ENCODE data around the gene SLC35E3. TPM values are rescaled to one million over a fixed set of nuclear protein-coding genes. Genes with fewer than 3 reads are reported as not detected.

The SLC35E3 gene
- total RNA-seq, 1 donor = 5.8 TPM

GRCh38 chr12:68785823-68786222 is 39.8 kb downstream of the SLC35E3 start:
- Histone ChIP-seq H3K4me1 (ENCODE audit: insufficient read depth, low read length) (peaks cover 23% of the 10 kb centered on the region), H2AFZ (ENCODE audit: low read length) (no peak overlapping the region), H4K20me1 (ENCODE audit: insufficient read depth, low read length) (no peaks in the 10 kb centered on the region), H3K9me3 (ENCODE audit: low read depth, low read length) (no peaks in the 10 kb centered on the region), H3K79me2 (ENCODE audit: insufficient read depth, low read length) (no peaks in the 10 kb centered on the region), H3K4me3 (ENCODE audit: insufficient read depth, low read length) (no peak overlapping the region), H3K27ac (ENCODE audit: low read depth, low read length) (no peak overlapping the region), H3K36me3 (ENCODE audit: insufficient read depth, low read length) (no peaks in the 10 kb centered on the region), H3K4me2 (ENCODE audit: insufficient read depth, low read length) (no peak overlapping the region), H3K27me3 (ENCODE audit: insufficient read depth, low read length) (no peaks in the 10 kb centered on the region)
- DNase-seq (ENCODE audit: insufficient read length, low spot score, missing footprints) = no peak
- no peak for TF ChIP-seq CTCF (IDR thresholded peaks at IDR 0.05; ENCODE audit: extremely low read depth, low read depth, low read length)

GRCh38 chr12:68786929-68787328 is 41.0 kb downstream of the SLC35E3 start:
- H3K36me3 ChIP-seq (ENCODE audit: insufficient read depth, low read length) = no peaks in the 10 kb centered on the region
- peaks cover 23% of the 10 kb centered on the region for H3K4me1 ChIP-seq (ENCODE audit: insufficient read depth, low read length)
- H2AFZ ChIP-seq (ENCODE audit: low read length) = no peak overlapping the region
- H4K20me1 ChIP-seq (ENCODE audit: insufficient read depth, low read length) = no peaks in the 10 kb centered on the region
- no peak overlapping the region for H3K4me2 ChIP-seq (ENCODE audit: insufficient read depth, low read length)
- no peak overlapping the region for H3K4me3 ChIP-seq (ENCODE audit: insufficient read depth, low read length)
- TF ChIP-seq CTCF (IDR thresholded peaks at IDR 0.05; ENCODE audit: extremely low read depth, low read depth, low read length) = no peak
- no peaks in the 10 kb centered on the region for H3K79me2 ChIP-seq (ENCODE audit: insufficient read depth, low read length)
- DNase-seq (ENCODE audit: insufficient read length, low spot score, missing footprints) = no peak
- H3K9me3 ChIP-seq (ENCODE audit: low read depth, low read length) = no peaks in the 10 kb centered on the region
- peak overlapping the region; percentile 86 for H3K27ac ChIP-seq (ENCODE audit: low read depth, low read length)
- no peaks in the 10 kb centered on the region for H3K27me3 ChIP-seq (ENCODE audit: insufficient read depth, low read length)

- Histone ChIP-seq H3K4me1 (ENCODE audit: insufficient read depth, low read length) (peaks cover 23% of the 10 kb centered on the region), H3K9me3 (ENCODE audit: low read depth, low read length) (no peaks in the 10 kb centered on the region), H3K79me2 (ENCODE audit: insufficient read depth, low read length) (no peaks in the 10 kb centered on the region), H3K4me2 (ENCODE audit: insufficient read depth, low read length) (no peak overlapping the region), H3K27ac (ENCODE audit: low read depth, low read length) (no peak overlapping the region), H3K4me3 (ENCODE audit: insufficient read depth, low read length) (no peak overlapping the region), H3K36me3 (ENCODE audit: insufficient read depth, low read length) (no peaks in the 10 kb centered on the region), H4K20me1 (ENCODE audit: insufficient read depth, low read length) (no peaks in the 10 kb centered on the region), H2AFZ (ENCODE audit: low read length) (no peak overlapping the region), H3K27me3 (ENCODE audit: insufficient read depth, low read length) (no peaks in the 10 kb centered on the region)
- no peak for TF ChIP-seq CTCF (IDR thresholded peaks at IDR 0.05; ENCODE audit: extremely low read depth, low read depth, low read length)
- no peak for DNase-seq (ENCODE audit: insufficient read length, low spot score, missing footprints)
Measured at GRCh38 chr12:68788554-68789143, 42.7 kb downstream of the SLC35E3 start.

- no peaks in the 10 kb centered on the region for H4K20me1 ChIP-seq (ENCODE audit: insufficient read depth, low read length)
- H3K79me2 ChIP-seq (ENCODE audit: insufficient read depth, low read length) = no peaks in the 10 kb centered on the region
- H3K9me3 ChIP-seq (ENCODE audit: low read depth, low read length) = no peaks in the 10 kb centered on the region
- H3K4me2 ChIP-seq (ENCODE audit: insufficient read depth, low read length) = no peak overlapping the region
- peaks cover 19% of the 10 kb centered on the region for H3K4me1 ChIP-seq (ENCODE audit: insufficient read depth, low read length)
- no peaks in the 10 kb centered on the region for H3K27me3 ChIP-seq (ENCODE audit: insufficient read depth, low read length)
- no peak overlapping the region for H3K27ac ChIP-seq (ENCODE audit: low read depth, low read length)
- no peak overlapping the region for H3K4me3 ChIP-seq (ENCODE audit: insufficient read depth, low read length)
- H2AFZ ChIP-seq (ENCODE audit: low read length) = no peak overlapping the region
- DNase-seq (ENCODE audit: insufficient read length, low spot score, missing footprints) = no peak
- H3K36me3 ChIP-seq (ENCODE audit: insufficient read depth, low read length) = no peaks in the 10 kb centered on the region
- TF ChIP-seq CTCF (IDR thresholded peaks at IDR 0.05; ENCODE audit: extremely low read depth, low read depth, low read length) = no peak
Measured at GRCh38 chr12:68789144-68789878, 43.3 kb downstream of the SLC35E3 start.
